Measurements from ENCODE around the gene PRRT3.
"Not testable (repeated sequence)": the region's sequence is repeated elsewhere in the genome, so short reads cannot be mapped to it uniquely, and the experiment has no call there.

Gene PRRT3

GRCh38 chr3:9917820-9918219 lies 34.4 kb downstream of the PRRT3 start:
- no peak for DNase-seq (ENCODE audit: low spot score)

- no peak for DNase-seq (ENCODE audit: low spot score)
These were observed 35.2 kb downstream of the PRRT3 start, which contains the start of gene IL17RC for GRCh38 chr3:9916734-9917680. Gene IL17RC (plus strand): TSS chr3:9917098. CDS start chr3:9917316, 218 bp downstream.

- no peak for DNase-seq (ENCODE audit: low spot score)
These were observed 35.9 kb downstream of the PRRT3 start for GRCh38 chr3:9916346-9916733.

GRCh38 chr3:9915254-9916141 lies 36.7 kb downstream of the PRRT3 start:
- DNase-seq (ENCODE audit: low spot score) = no peak

- no peak for DNase-seq (ENCODE audit: low spot score)
These were observed 37.5 kb downstream of the PRRT3 start for GRCh38 chr3:9914559-9915253.

GRCh38 chr3:9914011-9914410 lies 38.2 kb downstream of the PRRT3 start:
- no peak for DNase-seq (ENCODE audit: low spot score)

GRCh38 chr3:9913601-9914000 lies 38.6 kb downstream of the PRRT3 start:
- DNase-seq (ENCODE audit: low spot score) = no peak

- no peak for DNase-seq (ENCODE audit: low spot score)
These were observed 39.8 kb downstream of the PRRT3 start for GRCh38 chr3:9912294-9912935.

GRCh38 chr3:9911863-9912262 lies 40.3 kb downstream of the PRRT3 start:
- DNase-seq (ENCODE audit: low spot score) = no peak

- no peak for DNase-seq (ENCODE audit: low spot score)
These were observed 42.8 kb downstream of the PRRT3 start for GRCh38 chr3:9909221-9910013.

GRCh38 chr3:9908286-9908685 lies 43.9 kb downstream of the PRRT3 start:
- no peak for DNase-seq (ENCODE audit: low spot score)

GRCh38 chr3:9906480-9906879 lies 45.7 kb downstream of the PRRT3 start:
- DNase-seq (ENCODE audit: low spot score) = no peak

- no peak for DNase-seq (ENCODE audit: low spot score)
These were observed 48.3 kb downstream of the PRRT3 start for GRCh38 chr3:9903904-9904303.

- DNase-seq (ENCODE audit: low spot score) = no peak
These were observed 49.0 kb downstream of the PRRT3 start for GRCh38 chr3:9903238-9903624.

- DNase-seq (ENCODE audit: low spot score) = no peak
These were observed 49.6 kb downstream of the PRRT3 start, which contains the start of gene IL17RE for GRCh38 chr3:9902372-9903237. Gene IL17RE (plus strand): TSS chr3:9902848. CDS start chr3:9902933, 85 bp downstream.

- peak; percentile 50 for DNase-seq (ENCODE audit: low spot score)
These were observed 50.2 kb downstream of the PRRT3 start for GRCh38 chr3:9901967-9902366.

- DNase-seq (ENCODE audit: low spot score) = not testable (repeated sequence)
These were observed 51.2 kb downstream of the PRRT3 start for GRCh38 chr3:9900965-9901415.

GRCh38 chr3:9899289-9899791 lies 52.9 kb downstream of the PRRT3 start:
- DNase-seq (ENCODE audit: low spot score) = no peak

- DNase-seq (ENCODE audit: low spot score) = no peak
These were observed 53.6 kb downstream of the PRRT3 start for GRCh38 chr3:9898467-9899241.

Data from activated CD4-positive, alpha-beta T cell treated with anti-CD3 and anti-CD28 coated beads, Interleukin-2, Interleukin-4, amounts not matched to agents 100 ng/mL and 50 ng/mL, durations not matched to agents 16 hours and 8 hours (primary cell).